ENCODE results near the gene PHEX. TPM values are rescaled to one million over a fixed set of nuclear protein-coding genes. Genes with fewer than 3 reads are reported as not detected.

The PHEX gene
- total RNA-seq, 1 donor: 1.4 TPM

- Histone ChIP-seq H4K20me1 (ENCODE audit: insufficient read depth, low read length) (no peaks in the 10 kb centered on the region), H3K4me3 (ENCODE audit: insufficient read depth, low read length) (no peak overlapping the region), H3K9me3 (ENCODE audit: low read depth, low read length) (no peaks in the 10 kb centered on the region), H3K4me1 (ENCODE audit: insufficient read depth, low read length) (no peaks in the 10 kb centered on the region), H3K4me2 (ENCODE audit: insufficient read depth, low read length) (no peak overlapping the region), H3K27ac (ENCODE audit: low read depth, low read length) (no peak overlapping the region), H3K27me3 (ENCODE audit: insufficient read depth, low read length) (no peaks in the 10 kb centered on the region), H3K79me2 (ENCODE audit: insufficient read depth, low read length) (no peaks in the 10 kb centered on the region), H2AFZ (ENCODE audit: low read length) (no peak overlapping the region), H3K36me3 (ENCODE audit: insufficient read depth, low read length) (no peaks in the 10 kb centered on the region)
- TF ChIP-seq CTCF (IDR thresholded peaks at IDR 0.05; ENCODE audit: extremely low read depth, low read depth, low read length): no peak
- no peak for DNase-seq (ENCODE audit: insufficient read length, low spot score, missing footprints)
Measured at GRCh38 chrX:22150371-22150770, 118.2 kb downstream of the PHEX start.

- H3K4me2 ChIP-seq (ENCODE audit: insufficient read depth, low read length): no peak overlapping the region
- H3K79me2 ChIP-seq (ENCODE audit: insufficient read depth, low read length): no peaks in the 10 kb centered on the region
- DNase-seq (ENCODE audit: insufficient read length, low spot score, missing footprints): no peak
- no peaks in the 10 kb centered on the region for H3K9me3 ChIP-seq (ENCODE audit: low read depth, low read length)
- no peak overlapping the region for H3K27ac ChIP-seq (ENCODE audit: low read depth, low read length)
- H2AFZ ChIP-seq (ENCODE audit: low read length): no peak overlapping the region
- H3K27me3 ChIP-seq (ENCODE audit: insufficient read depth, low read length): no peaks in the 10 kb centered on the region
- H3K36me3 ChIP-seq (ENCODE audit: insufficient read depth, low read length): no peaks in the 10 kb centered on the region
- H3K4me3 ChIP-seq (ENCODE audit: insufficient read depth, low read length): no peak overlapping the region
- H3K4me1 ChIP-seq (ENCODE audit: insufficient read depth, low read length): no peaks in the 10 kb centered on the region
- no peaks in the 10 kb centered on the region for H4K20me1 ChIP-seq (ENCODE audit: insufficient read depth, low read length)
- no peak for TF ChIP-seq CTCF (IDR thresholded peaks at IDR 0.05; ENCODE audit: extremely low read depth, low read depth, low read length)
Measured at GRCh38 chrX:22155126-22155525, 123.0 kb downstream of the PHEX start.

GRCh38 chrX:22159071-22159470 is 126.9 kb downstream of the PHEX start:
- Histone ChIP-seq H2AFZ (ENCODE audit: low read length) (no peak overlapping the region), H3K9me3 (ENCODE audit: low read depth, low read length) (no peaks in the 10 kb centered on the region), H3K36me3 (ENCODE audit: insufficient read depth, low read length) (no peaks in the 10 kb centered on the region), H3K27ac (ENCODE audit: low read depth, low read length) (no peak overlapping the region), H3K79me2 (ENCODE audit: insufficient read depth, low read length) (no peaks in the 10 kb centered on the region), H3K4me1 (ENCODE audit: insufficient read depth, low read length) (no peaks in the 10 kb centered on the region), H4K20me1 (ENCODE audit: insufficient read depth, low read length) (no peaks in the 10 kb centered on the region), H3K4me2 (ENCODE audit: insufficient read depth, low read length) (no peak overlapping the region), H3K4me3 (ENCODE audit: insufficient read depth, low read length) (no peak overlapping the region), H3K27me3 (ENCODE audit: insufficient read depth, low read length) (no peaks in the 10 kb centered on the region)
- no peak for DNase-seq (ENCODE audit: insufficient read length, low spot score, missing footprints)
- no peak for TF ChIP-seq CTCF (IDR thresholded peaks at IDR 0.05; ENCODE audit: extremely low read depth, low read depth, low read length)

GRCh38 chrX:22163326-22163725 is 131.2 kb downstream of the PHEX start:
- no peaks in the 10 kb centered on the region for H3K9me3 ChIP-seq (ENCODE audit: low read depth, low read length)
- no peaks in the 10 kb centered on the region for H4K20me1 ChIP-seq (ENCODE audit: insufficient read depth, low read length)
- H3K79me2 ChIP-seq (ENCODE audit: insufficient read depth, low read length): no peaks in the 10 kb centered on the region
- H3K4me1 ChIP-seq (ENCODE audit: insufficient read depth, low read length): no peaks in the 10 kb centered on the region
- DNase-seq (ENCODE audit: insufficient read length, low spot score, missing footprints): no peak
- no peaks in the 10 kb centered on the region for H3K27me3 ChIP-seq (ENCODE audit: insufficient read depth, low read length)
- H3K4me3 ChIP-seq (ENCODE audit: insufficient read depth, low read length): no peak overlapping the region
- no peak overlapping the region for H3K4me2 ChIP-seq (ENCODE audit: insufficient read depth, low read length)
- no peak overlapping the region for H2AFZ ChIP-seq (ENCODE audit: low read length)
- H3K36me3 ChIP-seq (ENCODE audit: insufficient read depth, low read length): no peaks in the 10 kb centered on the region
- TF ChIP-seq CTCF (IDR thresholded peaks at IDR 0.05; ENCODE audit: extremely low read depth, low read depth, low read length): no peak
- H3K27ac ChIP-seq (ENCODE audit: low read depth, low read length): no peak overlapping the region
